Muscle layer of duodenum (tissue), 2 donors: ENCODE results near the gene GPRC5A.
"Not testable (repeated sequence)": the region's sequence is repeated elsewhere in the genome, so short reads cannot be mapped to it uniquely, and the experiment has no call there.

Experiments
- H3K27ac ChIP-seq: one replicate; pipeline ENCODE4 v1.7.0; 2013; ENCODE audit warnings: mild to moderate bottlenecking, low read length
- H3K27me3 ChIP-seq: one replicate; pipeline ENCODE4 v1.7.0; 2013; ENCODE audit warnings: low read depth, mild to moderate bottlenecking, control low read depth, low read length
- H3K36me3 ChIP-seq, 2 donors: one replicate each; pipeline ENCODE4 v1.7.0; 2013; ENCODE audit warnings: low read length in 2 of 2, control low read depth in 1 of 2, mild to moderate bottlenecking in 1 of 2; ENCODE audit not compliant: insufficient read depth in 2 of 2, control insufficient read depth in 1 of 2
- H3K4me1 ChIP-seq, 2 donors: one replicate each; pipeline ENCODE4 v1.7.0; 2013; ENCODE audit warnings: low read length in 2 of 2, mild to moderate bottlenecking in 2 of 2, control low read depth in 1 of 2, moderate library complexity in 1 of 2; ENCODE audit not compliant: insufficient read depth in 2 of 2, control insufficient read depth in 1 of 2
- H3K4me3 ChIP-seq, 2 donors: one replicate each; pipeline ENCODE4 v1.7.0; 2013; ENCODE audit warnings: low read length in 2 of 2, low read depth in 1 of 2, mild to moderate bottlenecking in 1 of 2
- H3K9me3 ChIP-seq, 2 donors: one replicate each; pipeline ENCODE4 v1.7.0; 2013; ENCODE audit warnings: low read length in 2 of 2, control low read depth in 1 of 2, mild to moderate bottlenecking in 1 of 2; ENCODE audit not compliant: control insufficient read depth in 1 of 2
- donor health status: healthy.

The GPRC5A gene

GRCh38 chr12:12874029-12874428 is 17.3 kb upstream of the GPRC5A start:
- Histone ChIP-seq H3K9me3 (no peaks in the 10 kb centered on the region), H3K4me1 (no peaks in the 10 kb centered on the region), H3K36me3 (no peaks in the 10 kb centered on the region), H3K4me3 (no peak overlapping the region), H3K27ac (no peak overlapping the region), H3K27me3 (no peaks in the 10 kb centered on the region)

- not testable (repeated sequence) for H3K9me3 ChIP-seq, H3K36me3 ChIP-seq, H3K4me3 ChIP-seq, H3K4me1 ChIP-seq, H3K27me3 ChIP-seq, H3K27ac ChIP-seq
These were observed 16.1 kb upstream of the GPRC5A start for GRCh38 chr12:12875301-12875700.

GRCh38 chr12:12877153-12877768 is 14.1 kb upstream of the GPRC5A start:
- H3K9me3 ChIP-seq: no peaks in the 10 kb centered on the region
- no peaks in the 10 kb centered on the region for H3K36me3 ChIP-seq
- no peak overlapping the region for H3K4me3 ChIP-seq
- H3K27ac ChIP-seq: peak overlapping the region; percentile 14
- H3K27me3 ChIP-seq: no peaks in the 10 kb centered on the region
- no peaks in the 10 kb centered on the region for H3K4me1 ChIP-seq

- no peaks in the 10 kb centered on the region for H3K27me3 ChIP-seq
- H3K27ac ChIP-seq: peak overlapping the region; percentile 14
- no peaks in the 10 kb centered on the region for H3K9me3 ChIP-seq
- no peak overlapping the region for H3K4me3 ChIP-seq
- no peaks in the 10 kb centered on the region for H3K36me3 ChIP-seq
- H3K4me1 ChIP-seq: no peaks in the 10 kb centered on the region
These were observed 13.4 kb upstream of the GPRC5A start for GRCh38 chr12:12877781-12878455.

GRCh38 chr12:12880537-12880936 is 10.8 kb upstream of the GPRC5A start:
- Histone ChIP-seq H3K4me1 (no peaks in the 10 kb centered on the region), H3K36me3 (no peaks in the 10 kb centered on the region), H3K9me3 (no peaks in the 10 kb centered on the region), H3K4me3 (no peak overlapping the region), H3K27ac (no peak overlapping the region), H3K27me3 (no peaks in the 10 kb centered on the region)

- Histone ChIP-seq H3K4me3 (no peak overlapping the region), H3K4me1 (no peaks in the 10 kb centered on the region), H3K36me3 (no peaks in the 10 kb centered on the region), H3K27me3 (no peaks in the 10 kb centered on the region), H3K9me3 (no peaks in the 10 kb centered on the region), H3K27ac (no peak overlapping the region)
These were observed 10.0 kb upstream of the GPRC5A start for GRCh38 chr12:12881151-12881909.

- Histone ChIP-seq H3K9me3 (no peaks in the 10 kb centered on the region), H3K4me1 (no peaks in the 10 kb centered on the region), H3K27me3 (no peaks in the 10 kb centered on the region), H3K36me3 (no peaks in the 10 kb centered on the region), H3K27ac (no peak overlapping the region), H3K4me3 (no peak overlapping the region)
These were observed 9.1 kb upstream of the GPRC5A start for GRCh38 chr12:12882288-12882687.

GRCh38 chr12:12883369-12884001 is 7.9 kb upstream of the GPRC5A start:
- peaks cover 3% of the 10 kb centered on the region for H3K27me3 ChIP-seq
- no peaks in the 10 kb centered on the region for H3K36me3 ChIP-seq
- H3K4me3 ChIP-seq: no peak overlapping the region
- no peaks in the 10 kb centered on the region for H3K9me3 ChIP-seq
- no peaks in the 10 kb centered on the region for H3K4me1 ChIP-seq
- H3K27ac ChIP-seq: no peak overlapping the region

- H3K27ac ChIP-seq: no peak overlapping the region
- H3K4me3 ChIP-seq: no peak overlapping the region
- H3K4me1 ChIP-seq: no peaks in the 10 kb centered on the region
- H3K9me3 ChIP-seq: no peaks in the 10 kb centered on the region
- peaks cover 3% of the 10 kb centered on the region for H3K27me3 ChIP-seq
- H3K36me3 ChIP-seq: no peaks in the 10 kb centered on the region
These were observed 6.1 kb upstream of the GPRC5A start for GRCh38 chr12:12885096-12885792.

- Histone ChIP-seq H3K36me3 (no peaks in the 10 kb centered on the region), H3K27ac (no peak overlapping the region), H3K4me1 (no peaks in the 10 kb centered on the region)
These were observed 3.9 kb upstream of the GPRC5A start for GRCh38 chr12:12887471-12887870.

GRCh38 chr12:12889701-12890100 is 1.7 kb upstream of the GPRC5A start:
- H3K4me1 ChIP-seq: no peaks in the 10 kb centered on the region
- no peak overlapping the region for H3K4me3 ChIP-seq
- no peaks in the 10 kb centered on the region for H3K9me3 ChIP-seq
- no peak overlapping the region for H3K27ac ChIP-seq
- H3K27me3 ChIP-seq: peaks cover 11% of the 10 kb centered on the region
- no peaks in the 10 kb centered on the region for H3K36me3 ChIP-seq

More at GRCh38 chr12:12887471-12887870, 3.9 kb upstream of the GPRC5A start:
- Histone ChIP-seq H3K4me3 (no peak overlapping the region), H3K27me3 (peaks cover 11% of the 10 kb centered on the region), H3K9me3 (no peaks in the 10 kb centered on the region)
